ENCODE results near the gene TTC23.

Gene TTC23

DNA sequence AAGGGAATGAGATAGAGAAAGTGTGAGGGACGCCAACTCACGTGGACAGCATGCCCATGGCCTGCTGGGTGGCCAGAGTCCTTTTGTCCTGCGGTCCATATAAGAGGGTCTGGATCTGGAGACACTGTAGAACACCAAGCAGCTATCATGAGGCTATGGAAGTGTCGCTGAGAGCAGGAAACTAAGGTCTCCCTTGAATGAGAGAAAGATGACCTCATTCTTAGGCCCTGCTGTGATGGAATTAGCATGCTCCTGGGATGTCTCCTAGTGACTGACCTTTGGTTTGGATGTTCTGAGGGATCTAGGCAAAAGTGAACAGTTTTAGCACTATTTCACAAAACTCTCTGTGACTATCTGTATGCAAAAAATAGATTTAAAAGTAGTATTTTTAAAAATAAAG is 110.1 kb downstream of the TTC23 start:
- no peak for DNase-seq (ENCODE audit: low read depth in 2 of 3, low spot score in 1 of 3)

DNA sequence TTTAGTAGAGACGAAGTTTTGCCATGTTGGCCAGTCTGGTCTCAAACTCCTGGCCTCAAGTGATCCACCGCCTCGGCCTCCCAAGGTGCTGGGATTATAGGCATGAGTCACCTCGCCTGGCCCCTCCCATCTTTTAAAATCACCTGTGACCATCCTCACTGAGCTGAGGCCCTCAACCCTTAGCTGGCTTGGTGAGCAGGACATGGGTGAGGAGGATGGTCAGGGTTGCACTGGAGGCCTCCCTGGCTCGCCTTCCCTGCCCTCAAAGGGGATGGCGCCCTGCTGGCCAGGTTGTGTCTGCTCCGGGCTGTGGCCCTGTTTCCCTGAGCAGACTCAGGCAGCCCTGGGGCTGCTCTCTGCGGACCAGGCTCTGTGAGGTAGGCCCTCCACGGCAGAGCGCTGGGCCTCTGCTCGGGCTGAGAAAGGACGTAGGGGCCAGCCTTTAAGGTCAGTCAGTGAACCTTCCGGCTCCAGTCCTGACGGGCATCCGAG is 110.8 kb downstream of the TTC23 start:
- no peak for DNase-seq (ENCODE audit: low read depth in 2 of 3, low spot score in 1 of 3)

DNA sequence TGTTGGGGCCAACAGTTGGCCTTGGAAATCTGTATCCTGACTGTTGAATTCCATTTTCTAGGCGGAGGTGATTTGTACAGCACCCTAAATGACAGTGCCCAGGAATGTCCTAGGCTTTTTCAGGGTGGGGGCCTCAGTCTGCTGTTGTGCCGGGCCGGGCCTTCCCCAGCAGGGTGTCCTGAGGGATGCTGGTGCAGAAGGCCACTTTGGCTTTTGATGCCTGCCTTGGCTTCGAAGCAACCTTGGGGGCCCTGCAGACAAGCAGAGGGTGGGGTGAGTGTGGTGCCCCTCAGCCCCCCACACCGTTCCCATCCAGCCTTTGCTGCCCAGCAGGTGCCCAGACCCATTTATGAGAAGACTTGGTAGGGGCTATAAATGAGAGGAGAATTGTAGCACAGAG is 111.5 kb downstream of the TTC23 start:
- DNase-seq (ENCODE audit: low read depth in 2 of 3, low spot score in 1 of 3), result no peak

DNA sequence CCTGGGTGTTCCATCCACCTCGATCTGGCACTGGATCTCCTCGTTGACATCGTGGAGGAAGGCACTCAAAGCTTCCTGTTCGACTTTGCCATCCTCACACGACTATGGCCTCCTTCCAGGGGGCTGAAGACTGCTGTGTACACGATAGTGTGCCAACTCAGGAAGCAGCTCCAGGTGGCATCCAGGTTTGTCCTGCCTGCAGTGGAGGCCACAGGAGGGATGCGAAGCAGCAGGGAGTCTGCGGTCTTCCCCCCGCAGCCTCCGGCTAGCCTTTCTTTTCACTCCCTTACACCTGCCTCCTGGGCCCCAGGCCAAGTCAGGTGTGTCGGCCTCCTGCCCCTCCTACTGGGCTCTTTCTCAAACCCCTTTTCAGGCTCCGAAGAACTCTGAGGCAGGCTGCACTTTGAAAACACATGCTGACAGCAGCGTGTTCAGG is 112.3 kb downstream of the TTC23 start:
- DNase-seq (ENCODE audit: low read depth in 2 of 3, low spot score in 1 of 3), result no peak

DNA sequence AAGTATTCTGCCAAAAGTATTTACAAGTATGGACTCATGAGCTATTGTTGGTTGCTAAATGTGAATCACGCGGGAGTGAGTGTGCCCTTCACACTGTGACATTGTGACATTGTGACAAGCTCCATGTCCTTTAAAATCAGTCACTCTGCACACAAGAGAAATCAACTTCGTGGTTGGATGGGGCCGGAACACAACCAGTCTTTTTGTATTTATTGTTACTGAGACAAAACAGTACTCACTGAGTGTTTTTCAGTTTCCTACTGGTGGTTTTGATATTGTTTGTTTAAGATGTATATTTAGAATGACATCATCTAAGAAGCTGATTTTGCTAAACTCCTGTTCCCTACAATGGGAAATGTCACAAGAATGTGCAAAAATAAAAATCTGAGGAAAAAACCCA is 114.2 kb downstream of the TTC23 start:
- DNase-seq (ENCODE audit: low read depth in 2 of 3, low spot score in 1 of 3), result no peak

DNA sequence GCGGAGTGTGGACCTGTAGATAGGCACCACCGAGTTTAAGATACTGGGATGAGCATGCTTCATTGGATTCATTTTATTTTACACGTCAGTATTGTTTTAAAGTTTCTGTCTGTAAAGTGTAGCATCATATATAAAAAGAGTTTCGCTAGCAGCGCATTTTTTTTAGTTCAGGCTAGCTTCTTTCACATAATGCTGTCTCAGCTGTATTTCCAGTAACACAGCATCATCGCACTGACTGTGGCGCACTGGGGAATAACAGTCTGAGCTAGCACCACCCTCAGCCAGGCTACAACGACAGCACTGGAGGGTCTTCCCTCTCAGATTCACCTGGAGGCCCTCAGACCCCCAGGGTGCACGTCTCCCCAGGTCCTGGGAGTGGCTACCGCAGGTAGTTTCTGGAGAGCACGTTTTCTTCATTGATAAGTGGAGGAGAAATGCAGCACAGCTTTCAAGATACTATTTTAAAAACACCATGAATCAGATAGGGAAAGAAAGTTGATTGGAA is 115.0 kb downstream of the TTC23 start:
- no peak for DNase-seq (ENCODE audit: low read depth in 2 of 3, low spot score in 1 of 3)

DNA sequence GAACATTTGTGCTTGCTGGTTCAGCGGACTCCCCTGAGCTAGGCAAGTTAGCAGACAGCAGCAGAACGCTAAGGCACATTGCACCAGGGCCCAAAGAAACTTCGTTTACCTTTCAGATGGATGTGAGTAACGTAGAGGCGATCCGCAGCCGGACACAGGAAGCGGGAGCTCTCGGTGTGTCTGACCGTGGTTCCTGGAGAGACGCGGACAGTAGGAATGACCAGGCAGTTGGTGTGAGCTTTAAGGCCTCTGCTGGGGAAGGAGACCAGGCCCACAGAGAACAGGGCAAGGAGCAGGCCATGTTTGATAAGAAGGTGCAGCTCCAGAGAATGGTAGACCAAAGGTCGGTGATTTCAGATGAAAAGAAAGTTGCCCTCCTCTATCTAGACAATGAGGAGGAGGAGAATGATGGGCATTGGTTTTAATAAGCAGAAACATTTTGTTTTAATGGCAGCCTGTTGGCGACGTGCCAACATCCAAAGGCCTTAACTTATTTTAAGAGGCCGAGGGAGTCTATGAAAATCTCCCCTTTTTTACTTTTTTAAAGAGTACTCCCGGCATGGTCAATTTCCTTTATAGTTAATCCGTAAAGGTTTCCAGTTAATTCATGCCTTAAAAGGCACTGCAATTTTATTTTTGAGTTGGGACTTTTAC is 116.6 kb downstream of the TTC23 start:
- no peak for DNase-seq (ENCODE audit: low read depth in 2 of 3, low spot score in 1 of 3)

DNA sequence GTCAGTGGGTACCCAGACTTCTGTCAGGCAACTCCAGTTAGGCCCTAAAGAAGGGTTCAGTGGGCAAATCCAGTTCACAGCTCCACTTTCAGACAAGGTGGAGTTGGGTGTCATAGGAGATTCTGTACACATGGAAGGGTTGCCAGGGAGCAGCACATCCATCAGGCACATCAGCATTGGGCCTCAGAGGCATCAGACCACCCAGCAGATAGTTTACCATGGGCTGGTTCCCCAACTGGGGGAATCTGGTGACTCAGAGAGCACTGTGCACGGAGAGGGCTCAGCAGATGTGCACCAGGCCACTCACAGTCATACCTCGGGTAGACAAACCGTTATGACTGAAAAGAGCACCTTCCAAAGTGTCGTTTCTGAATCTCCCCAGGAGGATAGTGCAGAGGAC is 117.3 kb downstream of the TTC23 start:
- DNase-seq (ENCODE audit: low read depth in 2 of 3, low spot score in 1 of 3), result no peak

DNA sequence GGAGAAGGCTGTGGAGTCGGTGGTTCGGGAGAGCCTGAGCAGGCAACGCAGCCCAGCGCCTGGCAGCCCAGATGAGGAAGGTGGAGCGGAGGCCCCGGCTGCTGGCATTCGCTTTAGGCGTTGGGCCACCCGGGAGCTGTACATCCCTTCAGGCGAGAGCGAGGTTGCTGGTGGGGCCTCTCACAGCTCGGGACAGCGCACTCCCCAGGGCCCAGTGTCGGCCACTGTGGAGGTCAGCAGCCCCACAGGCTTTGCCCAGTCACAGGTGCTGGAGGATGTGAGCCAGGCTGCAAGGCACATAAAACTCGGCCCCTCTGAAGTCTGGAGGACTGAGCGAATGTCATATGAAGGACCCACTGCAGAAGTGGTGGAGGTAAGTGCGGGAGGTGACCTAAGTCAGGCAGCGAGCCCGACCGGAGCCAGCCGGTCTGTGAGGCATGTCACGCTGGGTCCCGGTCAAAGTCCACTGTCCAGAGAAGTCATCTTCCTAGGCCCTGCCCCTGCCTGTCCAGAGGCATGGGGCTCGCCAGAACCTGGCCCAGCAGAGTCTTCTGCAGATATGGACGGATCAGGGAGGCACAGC is 117.8 kb downstream of the TTC23 start:
- DNase-seq (ENCODE audit: low read depth in 2 of 3, low spot score in 1 of 3), result no peak

DNA sequence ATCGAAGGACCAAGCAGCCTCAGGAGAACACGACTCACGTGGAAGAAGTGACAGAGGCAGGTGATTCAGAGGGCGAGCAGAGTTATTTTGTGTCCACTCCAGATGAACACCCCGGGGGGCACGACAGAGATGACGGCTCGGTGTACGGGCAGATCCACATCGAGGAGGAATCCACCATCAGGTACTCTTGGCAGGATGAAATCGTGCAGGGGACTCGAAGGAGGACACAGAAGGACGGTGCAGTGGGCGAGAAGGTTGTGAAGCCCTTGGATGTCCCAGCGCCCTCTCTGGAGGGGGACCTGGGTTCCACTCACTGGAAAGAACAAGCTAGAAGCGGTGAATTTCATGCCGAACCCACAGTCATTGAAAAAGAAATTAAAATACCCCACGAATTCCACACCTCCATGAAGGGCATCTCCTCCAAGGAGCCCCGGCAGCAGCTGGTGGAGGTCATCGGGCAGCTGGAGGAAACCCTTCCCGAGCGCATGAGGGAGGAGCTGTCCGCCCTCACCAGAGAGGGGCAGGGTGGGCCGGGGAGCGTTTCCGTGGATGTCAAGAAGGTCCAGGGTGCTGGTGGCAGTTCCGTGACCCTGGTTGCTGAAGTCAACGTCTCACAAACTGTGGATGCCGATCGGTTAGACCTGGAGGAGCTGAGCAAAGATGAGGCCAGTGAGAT is 118.5 kb downstream of the TTC23 start:
- DNase-seq (ENCODE audit: low read depth in 2 of 3, low spot score in 1 of 3), result no peak

DNA sequence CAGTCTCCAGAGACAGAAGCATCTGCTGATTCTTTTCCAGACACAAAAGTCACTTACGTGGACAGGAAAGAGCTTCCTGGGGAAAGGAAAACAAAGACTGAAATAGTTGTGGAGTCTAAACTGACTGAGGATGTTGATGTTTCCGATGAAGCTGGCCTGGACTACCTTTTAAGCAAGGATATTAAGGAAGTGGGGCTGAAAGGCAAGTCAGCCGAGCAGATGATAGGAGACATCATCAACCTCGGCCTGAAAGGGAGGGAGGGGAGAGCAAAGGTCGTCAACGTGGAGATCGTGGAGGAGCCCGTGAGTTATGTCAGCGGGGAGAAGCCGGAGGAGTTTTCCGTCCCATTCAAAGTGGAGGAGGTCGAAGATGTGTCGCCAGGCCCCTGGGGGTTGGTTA is 119.1 kb downstream of the TTC23 start:
- DNase-seq (ENCODE audit: low read depth in 2 of 3, low spot score in 1 of 3), result no peak

DNA sequence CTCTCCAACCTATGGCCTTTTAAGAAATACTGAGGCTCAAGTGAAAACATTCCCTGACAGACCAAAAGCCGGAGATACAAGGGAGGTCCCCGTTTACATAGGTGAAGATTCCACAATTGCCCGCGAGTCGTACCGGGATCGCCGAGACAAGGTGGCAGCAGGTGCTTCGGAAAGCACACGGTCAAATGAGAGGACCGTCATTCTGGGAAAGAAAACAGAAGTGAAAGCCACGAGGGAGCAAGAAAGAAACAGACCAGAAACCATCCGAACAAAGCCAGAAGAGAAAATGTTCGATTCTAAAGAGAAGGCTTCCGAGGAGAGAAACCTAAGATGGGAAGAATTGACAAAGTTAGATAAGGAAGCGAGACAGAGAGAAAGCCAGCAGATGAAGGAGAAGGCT is 119.7 kb downstream of the TTC23 start:
- DNase-seq (ENCODE audit: low read depth in 2 of 3, low spot score in 1 of 3), result no peak

DNA sequence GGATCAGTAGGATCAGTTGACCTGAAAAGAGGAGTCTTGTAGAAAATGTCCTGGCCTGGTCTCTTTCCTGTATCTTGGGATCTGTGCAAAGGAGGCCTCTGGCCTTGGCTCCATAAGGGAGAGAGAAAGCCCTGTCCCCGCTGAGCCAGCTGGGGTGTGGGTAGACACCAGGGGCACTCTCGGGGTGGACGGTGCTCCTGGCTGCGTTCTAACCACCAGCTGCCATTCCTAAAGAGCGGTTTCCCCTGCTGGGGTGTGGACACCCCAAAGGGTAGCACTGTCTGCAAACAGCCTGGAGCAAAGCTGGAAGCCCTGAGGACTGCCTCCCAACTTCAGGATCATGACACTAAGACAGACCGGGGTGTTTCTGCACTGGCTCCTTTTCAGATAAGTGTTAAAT is 121.0 kb downstream of the TTC23 start:
- DNase-seq (ENCODE audit: low read depth in 2 of 3, low spot score in 1 of 3), result no peak

DNA sequence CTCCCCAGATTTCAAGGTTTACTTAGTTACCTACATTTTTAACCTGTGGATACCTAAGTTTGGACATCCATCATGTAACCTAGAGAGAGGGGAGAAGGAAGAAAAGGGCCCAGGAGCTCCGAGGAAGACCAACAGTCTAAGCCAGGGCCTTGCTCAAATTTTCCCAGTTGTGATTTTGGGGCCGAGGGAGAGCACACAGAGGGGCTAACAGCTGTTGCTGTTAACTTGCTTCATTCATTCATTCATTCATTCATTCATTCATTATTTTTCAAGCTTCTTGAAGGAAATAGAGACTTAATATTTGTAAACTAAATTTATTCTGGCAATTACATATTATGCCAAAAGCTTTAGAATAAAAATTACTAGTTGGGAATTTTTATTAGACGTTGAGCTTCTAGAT is 121.6 kb downstream of the TTC23 start:
- no peak for DNase-seq (ENCODE audit: low read depth in 2 of 3, low spot score in 1 of 3)

DNA sequence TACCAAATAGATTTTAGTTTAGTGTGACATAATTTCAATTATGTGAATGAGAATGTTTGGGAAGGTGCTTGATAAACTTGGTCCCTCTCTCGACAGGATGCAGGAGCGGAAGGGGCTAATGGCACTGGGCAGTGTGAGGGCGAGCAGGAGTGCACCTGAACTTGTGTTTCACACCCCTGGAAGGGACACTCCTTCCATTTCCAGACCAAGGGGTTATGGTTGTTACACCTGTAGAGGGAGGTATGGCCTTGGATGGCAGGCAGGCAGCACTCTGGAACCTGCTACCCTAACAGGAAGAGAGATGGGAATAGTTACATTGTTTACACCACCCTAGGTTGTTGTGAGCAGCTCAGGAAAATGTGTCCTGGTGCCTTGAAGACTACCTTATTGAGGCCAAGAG is 122.5 kb downstream of the TTC23 start:
- DNase-seq (ENCODE audit: low read depth in 2 of 3, low spot score in 1 of 3), result no peak

DNA sequence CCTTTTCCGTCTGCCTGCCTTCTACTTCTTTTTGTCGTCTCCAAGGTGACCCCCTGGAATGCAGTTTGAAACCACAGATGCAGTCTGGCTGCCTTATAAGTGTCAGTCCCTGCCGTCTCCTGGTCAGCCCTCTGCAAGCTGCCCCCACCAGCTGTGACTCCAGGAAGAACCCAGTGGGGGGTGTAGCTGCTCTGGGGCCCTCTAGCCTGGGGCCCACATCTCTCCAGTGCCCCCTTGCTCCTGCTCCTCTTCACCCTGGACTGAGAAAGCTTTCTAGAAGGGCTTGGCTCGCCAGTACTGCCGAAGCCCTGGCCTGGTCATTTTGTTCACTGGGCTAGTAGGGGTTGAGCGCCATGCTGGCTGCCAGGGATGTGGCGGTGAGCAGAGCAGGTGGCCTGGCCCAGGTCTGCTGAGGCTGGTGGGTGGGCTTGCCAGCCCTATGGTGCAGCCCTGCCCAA is 123.2 kb downstream of the TTC23 start:
- DNase-seq (ENCODE audit: low read depth in 2 of 3, low spot score in 1 of 3), result no peak

DNA sequence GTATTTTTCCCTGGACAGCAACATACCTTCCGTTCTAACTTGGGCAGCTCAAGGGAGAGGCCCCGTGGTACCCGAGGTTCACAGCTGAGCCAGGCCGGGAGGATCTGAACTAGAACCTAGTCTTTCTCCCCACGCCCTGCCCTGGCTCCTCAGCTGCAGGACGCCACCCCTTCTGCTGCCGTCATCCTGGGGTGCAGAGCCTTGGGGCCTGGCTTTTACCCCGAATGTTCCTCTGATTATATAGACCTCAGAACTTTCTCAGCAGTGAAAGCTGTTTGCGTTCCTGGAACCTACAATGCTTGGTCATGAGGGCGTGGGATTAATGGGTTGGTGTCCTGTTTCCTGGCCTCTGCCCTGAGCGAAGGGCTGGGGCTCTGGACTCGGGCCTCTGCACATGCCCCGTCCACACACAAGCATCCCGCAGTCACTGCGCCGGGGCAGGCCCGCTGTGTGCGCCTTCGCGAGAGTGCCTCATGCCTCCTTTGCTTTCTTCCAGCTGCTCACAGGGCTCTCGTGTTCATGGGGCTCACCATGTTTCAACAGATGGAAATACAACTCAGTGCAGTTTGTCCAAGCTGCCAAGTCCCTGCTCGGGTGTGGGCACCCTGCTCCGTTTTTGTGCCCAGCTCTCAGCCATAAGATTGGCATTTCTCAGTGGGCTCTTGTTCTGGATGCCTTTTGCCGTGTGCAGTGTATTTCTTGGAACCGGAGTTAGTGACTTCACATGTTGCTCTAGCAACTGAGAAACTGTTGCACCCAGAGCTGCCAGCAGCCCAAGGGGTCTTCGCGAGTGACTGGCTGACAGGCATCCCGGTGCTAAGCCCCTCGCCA is 124.1 kb downstream of the TTC23 start:
- no peak for DNase-seq (ENCODE audit: low read depth in 2 of 3, low spot score in 1 of 3)

DNA sequence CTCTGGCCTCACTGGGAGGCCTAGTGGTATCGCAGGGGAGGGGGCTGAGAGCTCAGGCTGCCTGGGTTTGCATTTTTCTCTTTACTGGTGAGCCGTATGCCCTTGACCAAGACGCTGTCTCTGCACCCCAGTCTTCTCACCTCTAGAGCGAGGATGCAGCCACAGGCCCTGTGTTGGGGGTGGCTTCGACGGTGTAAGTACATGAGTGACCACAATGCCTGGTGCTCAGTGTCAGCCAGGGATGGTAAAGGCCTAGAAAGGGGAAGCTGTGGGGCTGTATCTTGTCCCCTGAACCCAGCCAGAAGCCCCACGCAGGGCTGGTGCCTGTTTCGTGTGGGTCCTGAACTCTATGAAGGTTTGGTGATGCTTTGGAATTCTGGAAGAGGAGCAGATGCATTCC is 124.7 kb downstream of the TTC23 start:
- no peak for DNase-seq (ENCODE audit: low read depth in 2 of 3, low spot score in 1 of 3)

DNA sequence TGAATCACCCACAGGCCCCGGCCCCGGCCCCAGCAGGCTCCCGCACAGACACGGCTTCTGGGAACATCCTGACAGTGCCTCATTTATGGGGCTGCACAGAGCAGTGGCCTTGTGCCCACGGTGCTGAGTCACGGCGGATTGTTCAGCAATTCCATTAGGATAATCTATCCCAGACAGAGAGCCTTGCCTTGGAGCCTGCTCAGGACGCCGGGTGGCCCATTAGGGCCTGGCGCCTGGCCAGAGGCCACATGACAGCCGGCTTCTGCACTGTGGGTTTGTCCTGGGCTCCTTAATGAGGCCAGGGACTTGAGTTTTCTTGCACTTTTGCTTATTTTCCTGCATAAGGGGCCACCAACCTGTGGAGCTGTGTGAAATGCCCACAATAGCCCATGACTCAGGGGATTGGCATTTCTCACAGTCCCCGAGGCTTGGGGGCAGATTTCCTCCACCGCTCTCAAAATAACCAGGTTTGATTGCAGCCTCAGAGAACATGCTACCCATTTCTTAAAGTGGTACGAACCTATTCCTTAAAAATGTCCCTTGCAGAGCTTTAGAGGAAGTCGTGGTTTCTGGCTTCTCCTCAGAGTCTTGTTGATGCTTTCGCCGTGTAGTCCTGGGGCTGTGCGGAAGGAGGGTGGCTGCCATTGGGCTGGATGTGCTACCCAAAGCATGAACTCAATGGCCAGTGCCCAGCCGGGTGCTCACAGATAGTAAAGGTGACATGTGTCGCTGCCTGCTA is 125.5 kb downstream of the TTC23 start:
- no peak for DNase-seq (ENCODE audit: low read depth in 2 of 3, low spot score in 1 of 3)

DNA sequence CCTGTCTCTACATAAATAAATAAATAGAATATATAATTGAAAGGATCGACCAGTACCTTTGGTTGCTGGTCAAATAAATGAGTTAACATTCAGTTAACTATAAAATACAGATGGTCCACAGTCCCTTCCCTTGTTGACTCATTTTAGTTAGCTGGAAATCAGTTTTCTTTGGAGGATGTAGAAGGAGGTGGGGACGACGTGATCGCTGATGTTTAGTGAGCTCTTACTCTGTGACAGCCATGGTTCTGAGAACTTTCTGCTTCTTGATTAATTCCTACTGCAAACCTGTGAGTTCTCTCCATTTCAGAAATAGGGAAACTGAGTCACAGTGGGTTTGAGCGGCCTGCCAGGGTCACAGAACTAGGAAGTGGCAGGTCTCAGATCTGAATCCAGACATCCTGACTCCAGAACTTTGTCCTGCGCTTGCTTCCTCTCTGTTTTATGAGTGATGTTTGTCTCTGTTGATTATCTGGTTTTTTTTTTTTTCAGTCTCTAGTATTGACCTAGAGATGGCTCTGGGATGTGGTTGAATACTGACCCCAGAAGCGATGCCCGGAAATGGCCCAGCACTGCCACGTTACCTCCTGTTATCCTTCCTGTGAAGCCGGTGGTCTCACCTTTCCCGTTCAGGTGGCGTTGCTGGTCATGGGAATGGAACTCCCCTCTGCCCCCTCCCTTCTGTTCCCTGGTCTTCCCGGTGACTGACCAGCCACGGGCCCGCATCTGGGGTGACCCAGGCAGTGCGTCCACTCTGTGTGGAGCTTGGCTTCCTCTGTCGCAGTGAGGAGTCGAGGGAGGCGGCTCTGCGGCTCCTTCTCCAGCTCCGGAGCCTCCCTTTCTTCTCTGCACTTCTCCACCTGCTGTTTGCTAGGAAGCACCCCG is 126.3 kb downstream of the TTC23 start:
- no peak for DNase-seq (ENCODE audit: low read depth in 2 of 3, low spot score in 1 of 3)
